WTC11 (cell line): Measurements from ENCODE around the gene ACVR1. TPM values are rescaled to one million over a fixed set of nuclear protein-coding genes. Genes with fewer than 3 reads are reported as not detected.

Experiments used
- ATAC-seq: fragments of 200-7000 bp; cut with Tn5 transposase; 2 replicates; pipeline ENCODE4 v1.10.0; 2021; ENCODE audit warnings: mild to moderate bottlenecking, moderate library complexity
- CTCF ChIA-PET: fragments of 300-600 bp; sonication (Branson Sonifier 250); formaldehyde crosslinking; loops from one replicate; lab custom pipeline; 2021; ENCODE audit warnings: antibody characterized with exemption; lab: Charles Lee
- POLR2A ChIA-PET: fragments of 350-600 bp; sonication (Branson Sonifier 250); formaldehyde crosslinking; loops from one replicate; lab custom pipeline; 2021; ENCODE audit warnings: antibody characterized with exemption; lab: Charles Lee
- DNase-seq: peaks from one replicate; pipeline ENCODE4 v3.0.0; 2021; ENCODE audit warnings: low spot score
- H3K27ac Mint-ChIP-seq: 2 replicates; pipeline ENCODE4 v1.8.0; 2021; ENCODE audit warnings: mixed read lengths
- H3K27me3 Mint-ChIP-seq: 2 replicates; pipeline ENCODE4 v1.8.0; 2021; ENCODE audit warnings: low read depth, mild to moderate bottlenecking, moderate library complexity, mixed read lengths
- H3K36me3 Mint-ChIP-seq: 2 replicates; pipeline ENCODE4 v1.8.0; 2021; ENCODE audit warnings: mixed read lengths
- H3K4me1 Mint-ChIP-seq: 2 replicates; pipeline ENCODE4 v1.8.0; 2022; ENCODE audit warnings: mixed read lengths
- H3K4me3 Mint-ChIP-seq: 2 replicates; pipeline ENCODE4 v1.8.0; 2021; ENCODE audit warnings: mild to moderate bottlenecking, moderate library complexity, mixed read lengths
- H3K9me3 Mint-ChIP-seq: 2 replicates; pipeline ENCODE4 v1.8.0; 2021; ENCODE audit warnings: mixed read lengths
- CBFB ChIP-seq: sonication (generic); formaldehyde crosslinking; IDR thresholded peaks from 2 replicates; pipeline ENCODE4 v1.8.1; 2022; ENCODE audit warnings: mild to moderate bottlenecking, low read depth, missing genetic modification reagents
- FOXK1 ChIP-seq: sonication (generic); formaldehyde crosslinking; IDR thresholded peaks from 2 replicates; pipeline ENCODE4 v1.8.0; 2022; ENCODE audit warnings: mild to moderate bottlenecking, moderate library complexity, missing genetic modification reagents
- GABPB1 ChIP-seq: sonication (generic); formaldehyde crosslinking; IDR thresholded peaks from 2 replicates; pipeline ENCODE4 v1.8.1; 2023; ENCODE audit warnings: mild to moderate bottlenecking, missing genetic modification reagents
- GRHL2 ChIP-seq: fragments of 250-450 bp; sonication (Bioruptor Pico); IDR thresholded peaks from 2 replicates; pipeline ENCODE4 v1.8.0; 2022; ENCODE audit warnings: mild to moderate bottlenecking, moderate library complexity; ENCODE audit not compliant: insufficient replicate concordance, severe bottlenecking
- MXD4 ChIP-seq: fragments of 250-450 bp; sonication (Bioruptor Pico); IDR thresholded peaks from 2 replicates; pipeline ENCODE4 v1.8.0; 2021; ENCODE audit warnings: mild to moderate bottlenecking, moderate library complexity, borderline replicate concordance
- NFATC4 ChIP-seq: fragments of 250-450 bp; sonication (Bioruptor Pico); IDR thresholded peaks from 2 replicates; pipeline ENCODE4 v1.9.0; 2021; ENCODE audit warnings: mild to moderate bottlenecking
- NFYB ChIP-seq: sonication (generic); formaldehyde crosslinking; conservative IDR thresholded peaks from 2 replicates; pipeline ENCODE4 v1.8.0; 2022; ENCODE audit warnings: low read depth, missing genetic modification reagents
- NR1H2 ChIP-seq: sonication (generic); formaldehyde crosslinking; IDR thresholded peaks from 2 replicates; pipeline ENCODE4 v1.9.0; 2021; ENCODE audit warnings: mild to moderate bottlenecking, moderate library complexity, missing genetic modification reagents
- SMAD4 ChIP-seq: sonication (generic); formaldehyde crosslinking; IDR thresholded peaks from 2 replicates; pipeline ENCODE4 v1.8.0; 2022; ENCODE audit warnings: mild to moderate bottlenecking, missing genetic modification reagents
- SOX15 ChIP-seq: fragments of 250-450 bp; sonication (Bioruptor Pico); IDR thresholded peaks from 2 replicates; pipeline ENCODE4 v1.9.0; 2021; ENCODE audit warnings: mild to moderate bottlenecking
- TCF7 ChIP-seq: sonication (generic); formaldehyde crosslinking; IDR thresholded peaks from 2 replicates; pipeline ENCODE4 v1.8.0; 2022; ENCODE audit warnings: mild to moderate bottlenecking, low read depth, missing genetic modification reagents, moderate library complexity
- ZNF317 ChIP-seq: sonication (generic); formaldehyde crosslinking; IDR thresholded peaks from 2 replicates; pipeline ENCODE4 v1.8.1; 2023; ENCODE audit warnings: low read depth, mild to moderate bottlenecking, moderate library complexity, missing genetic modification reagents, borderline replicate concordance
- ZNF396 ChIP-seq: fragments of 250-450 bp; sonication (Bioruptor Pico); IDR thresholded peaks from 2 replicates; pipeline ENCODE4 v1.8.0; 2021; ENCODE audit warnings: mild to moderate bottlenecking, moderate library complexity, borderline replicate concordance
- ZNF423 ChIP-seq: fragments of 250-450 bp; sonication (Bioruptor Pico); IDR thresholded peaks from 2 replicates; pipeline ENCODE4 v2.1.2; 2022; ENCODE audit warnings: mild to moderate bottlenecking, moderate library complexity
- total RNA-seq: library from RNA; stranded (reverse); gene quantifications from 3 replicates; pipeline ENCODE4 v1.2.3, GENCODE V29; 2021
- TF ChIP-seq, protein P1 (sequence below): sonication (generic); formaldehyde crosslinking; IDR thresholded peaks from 2 replicates; pipeline ENCODE4 v1.8.0; 2023; ENCODE audit warnings: missing genetic modification reagents, mild to moderate bottlenecking, borderline replicate concordance
- TF ChIP-seq, protein P2 (sequence below): sonication (generic); formaldehyde crosslinking; IDR thresholded peaks from 2 replicates; pipeline ENCODE4 v1.8.1; 2022; ENCODE audit warnings: low read depth, missing genetic modification reagents, borderline replicate concordance
- TF ChIP-seq, protein P3 (sequence below): sonication (generic); formaldehyde crosslinking; IDR thresholded peaks from 2 replicates; pipeline ENCODE4 v1.8.1; 2023; ENCODE audit warnings: mild to moderate bottlenecking, moderate library complexity, missing genetic modification reagents
- TF ChIP-seq, protein P4 (sequence below): sonication (generic); formaldehyde crosslinking; IDR thresholded peaks from 2 replicates; pipeline ENCODE4 v1.8.0; 2022; ENCODE audit warnings: mild to moderate bottlenecking, missing genetic modification reagents
- TF ChIP-seq, protein P5 (sequence below): sonication (generic); formaldehyde crosslinking; IDR thresholded peaks from 2 replicates; pipeline ENCODE4 v1.8.0; 2022; ENCODE audit warnings: mild to moderate bottlenecking, missing genetic modification reagents
- TF ChIP-seq, protein P6 (sequence below): fragments of 250-450 bp; sonication (Bioruptor Pico); IDR thresholded peaks from 2 replicates; pipeline ENCODE4 v1.9.0; 2021; ENCODE audit warnings: mild to moderate bottlenecking
- TF ChIP-seq, protein P7 (sequence below): sonication (generic); formaldehyde crosslinking; IDR thresholded peaks from 2 replicates; pipeline ENCODE4 v1.8.0; 2022; ENCODE audit warnings: mild to moderate bottlenecking, missing genetic modification reagents

The ACVR1 gene
- total RNA-seq, 1 experiment from 2014 or later = 19.2 TPM

DNA sequence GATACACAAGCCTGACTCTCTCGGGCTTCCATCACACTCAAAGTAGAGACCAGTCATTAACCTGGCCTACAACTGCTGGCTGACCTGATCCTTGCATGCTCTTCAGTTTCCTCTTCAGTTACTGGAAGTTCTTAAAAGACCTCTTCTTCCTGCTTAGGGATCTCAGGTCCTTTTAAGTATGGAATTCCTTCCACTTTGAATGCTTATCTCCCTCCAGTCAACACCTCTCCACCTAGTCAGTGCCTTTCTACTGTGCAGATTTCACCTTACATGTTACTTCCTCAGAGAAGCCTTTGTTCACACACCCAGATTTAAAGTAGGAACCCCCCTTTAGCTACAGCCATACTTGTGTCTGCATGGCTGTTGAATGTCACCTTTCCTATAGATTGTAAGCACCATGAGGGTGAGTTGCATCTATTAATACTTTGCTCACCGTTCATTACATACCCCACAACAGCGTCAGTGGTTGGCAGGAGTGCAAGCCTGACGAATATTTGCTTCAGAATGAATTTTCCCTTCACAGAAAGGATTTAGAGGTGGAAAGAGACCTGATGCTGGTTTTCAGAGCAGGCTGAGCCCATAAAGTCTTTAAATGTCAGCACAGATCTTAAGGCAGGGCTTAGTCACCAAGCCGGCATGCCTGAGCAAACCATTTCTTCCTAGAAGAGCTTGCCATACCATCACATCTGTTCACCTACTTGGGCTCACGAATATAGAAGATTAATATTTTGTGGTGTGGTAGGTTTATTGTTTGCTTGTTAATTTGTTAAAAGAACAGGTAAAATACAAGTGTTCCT, 90.1 kb downstream of the ACVR1 start (continued):
- TF ChIP-seq, protein P1, sequence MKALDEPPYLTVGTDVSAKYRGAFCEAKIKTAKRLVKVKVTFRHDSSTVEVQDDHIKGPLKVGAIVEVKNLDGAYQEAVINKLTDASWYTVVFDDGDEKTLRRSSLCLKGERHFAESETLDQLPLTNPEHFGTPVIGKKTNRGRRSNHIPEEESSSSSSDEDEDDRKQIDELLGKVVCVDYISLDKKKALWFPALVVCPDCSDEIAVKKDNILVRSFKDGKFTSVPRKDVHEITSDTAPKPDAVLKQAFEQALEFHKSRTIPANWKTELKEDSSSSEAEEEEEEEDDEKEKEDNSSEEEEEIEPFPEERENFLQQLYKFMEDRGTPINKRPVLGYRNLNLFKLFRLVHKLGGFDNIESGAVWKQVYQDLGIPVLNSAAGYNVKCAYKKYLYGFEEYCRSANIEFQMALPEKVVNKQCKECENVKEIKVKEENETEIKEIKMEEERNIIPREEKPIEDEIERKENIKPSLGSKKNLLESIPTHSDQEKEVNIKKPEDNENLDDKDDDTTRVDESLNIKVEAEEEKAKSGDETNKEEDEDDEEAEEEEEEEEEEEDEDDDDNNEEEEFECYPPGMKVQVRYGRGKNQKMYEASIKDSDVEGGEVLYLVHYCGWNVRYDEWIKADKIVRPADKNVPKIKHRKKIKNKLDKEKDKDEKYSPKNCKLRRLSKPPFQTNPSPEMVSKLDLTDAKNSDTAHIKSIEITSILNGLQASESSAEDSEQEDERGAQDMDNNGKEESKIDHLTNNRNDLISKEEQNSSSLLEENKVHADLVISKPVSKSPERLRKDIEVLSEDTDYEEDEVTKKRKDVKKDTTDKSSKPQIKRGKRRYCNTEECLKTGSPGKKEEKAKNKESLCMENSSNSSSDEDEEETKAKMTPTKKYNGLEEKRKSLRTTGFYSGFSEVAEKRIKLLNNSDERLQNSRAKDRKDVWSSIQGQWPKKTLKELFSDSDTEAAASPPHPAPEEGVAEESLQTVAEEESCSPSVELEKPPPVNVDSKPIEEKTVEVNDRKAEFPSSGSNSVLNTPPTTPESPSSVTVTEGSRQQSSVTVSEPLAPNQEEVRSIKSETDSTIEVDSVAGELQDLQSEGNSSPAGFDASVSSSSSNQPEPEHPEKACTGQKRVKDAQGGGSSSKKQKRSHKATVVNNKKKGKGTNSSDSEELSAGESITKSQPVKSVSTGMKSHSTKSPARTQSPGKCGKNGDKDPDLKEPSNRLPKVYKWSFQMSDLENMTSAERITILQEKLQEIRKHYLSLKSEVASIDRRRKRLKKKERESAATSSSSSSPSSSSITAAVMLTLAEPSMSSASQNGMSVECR (CRISPR knock-in tag) = no peak
- no peak for TF ChIP-seq MXD4 (CRISPR knock-in tag)
- TF ChIP-seq, protein P2, sequence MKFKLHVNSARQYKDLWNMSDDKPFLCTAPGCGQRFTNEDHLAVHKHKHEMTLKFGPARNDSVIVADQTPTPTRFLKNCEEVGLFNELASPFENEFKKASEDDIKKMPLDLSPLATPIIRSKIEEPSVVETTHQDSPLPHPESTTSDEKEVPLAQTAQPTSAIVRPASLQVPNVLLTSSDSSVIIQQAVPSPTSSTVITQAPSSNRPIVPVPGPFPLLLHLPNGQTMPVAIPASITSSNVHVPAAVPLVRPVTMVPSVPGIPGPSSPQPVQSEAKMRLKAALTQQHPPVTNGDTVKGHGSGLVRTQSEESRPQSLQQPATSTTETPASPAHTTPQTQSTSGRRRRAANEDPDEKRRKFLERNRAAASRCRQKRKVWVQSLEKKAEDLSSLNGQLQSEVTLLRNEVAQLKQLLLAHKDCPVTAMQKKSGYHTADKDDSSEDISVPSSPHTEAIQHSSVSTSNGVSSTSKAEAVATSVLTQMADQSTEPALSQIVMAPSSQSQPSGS (CRISPR knock-in tag) = no peak
- TF ChIP-seq SOX15 = no peak
- no peak for TF ChIP-seq FOXK1 (CRISPR knock-in tag)
- TF ChIP-seq TCF7 (CRISPR knock-in tag) = no peak
- TF ChIP-seq NR1H2 = no peak
- no peak for TF ChIP-seq CBFB (CRISPR knock-in tag)
- TF ChIP-seq, all 79 proteins: peak for 0

DNA sequence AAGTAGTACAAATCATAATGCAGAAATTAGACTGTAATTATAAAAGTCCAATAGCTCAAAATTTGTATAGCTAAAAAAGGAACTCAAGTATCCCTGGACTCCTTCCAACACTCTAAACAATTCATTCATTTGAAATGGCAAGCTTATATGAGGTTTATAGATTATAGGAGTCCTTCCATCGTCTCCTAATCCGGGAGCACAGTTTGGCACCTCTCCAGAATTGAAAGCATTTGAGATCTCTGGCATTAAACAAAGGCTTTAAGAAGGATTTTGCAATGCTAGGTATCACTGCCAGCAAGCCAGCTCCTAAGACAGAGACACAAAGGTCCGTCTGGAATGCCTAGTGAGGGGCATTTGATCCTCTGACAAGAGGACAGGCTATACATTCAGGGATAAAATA, 90.9 kb downstream of the ACVR1 start:
- no peak for DNase-seq
- Mint-ChIP-seq H3K36me3 (peaks cover 3% of the 10 kb centered on the region), H3K9me3 (no peaks in the 10 kb centered on the region), H3K4me3 (no peak overlapping the region), H3K4me1 (peaks cover 57% of the 10 kb centered on the region), H3K27ac (no peak overlapping the region), H3K27me3 (no peaks in the 10 kb centered on the region)
- ChIA-PET CTCF (interaction anchor here (1.1 to 1.2 kb wide), 2 partner anchors 226 to 239 kb away, joined by 3 read pairs; no protein-coding TSS in a partner anchor), POLR2A (no interaction called here)
- ATAC-seq = no peak
- TF ChIP-seq GABPB1 (CRISPR knock-in tag) (no peak), CBFB (CRISPR knock-in tag) (no peak), GRHL2 (no peak), SMAD4 (CRISPR knock-in tag) (no peak), ZNF317 (CRISPR knock-in tag) (no peak), ZNF423 (no peak), ZNF396 (CRISPR knock-in tag) (no peak), NFATC4 (CRISPR knock-in tag) (no peak), NFYB (no peak)
- TF ChIP-seq, protein P3, sequence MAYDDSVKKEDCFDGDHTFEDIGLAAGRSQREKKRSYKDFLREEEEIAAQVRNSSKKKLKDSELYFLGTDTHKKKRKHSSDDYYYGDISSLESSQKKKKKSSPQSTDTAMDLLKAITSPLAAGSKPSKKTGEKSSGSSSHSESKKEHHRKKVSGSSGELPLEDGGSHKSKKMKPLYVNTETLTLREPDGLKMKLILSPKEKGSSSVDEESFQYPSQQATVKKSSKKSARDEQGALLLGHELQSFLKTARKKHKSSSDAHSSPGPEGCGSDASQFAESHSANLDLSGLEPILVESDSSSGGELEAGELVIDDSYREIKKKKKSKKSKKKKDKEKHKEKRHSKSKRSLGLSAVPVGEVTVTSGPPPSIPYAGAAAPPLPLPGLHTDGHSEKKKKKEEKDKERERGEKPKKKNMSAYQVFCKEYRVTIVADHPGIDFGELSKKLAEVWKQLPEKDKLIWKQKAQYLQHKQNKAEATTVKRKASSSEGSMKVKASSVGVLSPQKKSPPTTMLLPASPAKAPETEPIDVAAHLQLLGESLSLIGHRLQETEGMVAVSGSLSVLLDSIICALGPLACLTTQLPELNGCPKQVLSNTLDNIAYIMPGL (CRISPR knock-in tag) = no peak
- TF ChIP-seq, protein P4, sequence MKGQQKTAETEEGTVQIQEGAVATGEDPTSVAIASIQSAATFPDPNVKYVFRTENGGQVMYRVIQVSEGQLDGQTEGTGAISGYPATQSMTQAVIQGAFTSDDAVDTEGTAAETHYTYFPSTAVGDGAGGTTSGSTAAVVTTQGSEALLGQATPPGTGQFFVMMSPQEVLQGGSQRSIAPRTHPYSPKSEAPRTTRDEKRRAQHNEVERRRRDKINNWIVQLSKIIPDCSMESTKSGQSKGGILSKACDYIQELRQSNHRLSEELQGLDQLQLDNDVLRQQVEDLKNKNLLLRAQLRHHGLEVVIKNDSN (CRISPR knock-in tag) = no peak
- TF ChIP-seq, protein P5, sequence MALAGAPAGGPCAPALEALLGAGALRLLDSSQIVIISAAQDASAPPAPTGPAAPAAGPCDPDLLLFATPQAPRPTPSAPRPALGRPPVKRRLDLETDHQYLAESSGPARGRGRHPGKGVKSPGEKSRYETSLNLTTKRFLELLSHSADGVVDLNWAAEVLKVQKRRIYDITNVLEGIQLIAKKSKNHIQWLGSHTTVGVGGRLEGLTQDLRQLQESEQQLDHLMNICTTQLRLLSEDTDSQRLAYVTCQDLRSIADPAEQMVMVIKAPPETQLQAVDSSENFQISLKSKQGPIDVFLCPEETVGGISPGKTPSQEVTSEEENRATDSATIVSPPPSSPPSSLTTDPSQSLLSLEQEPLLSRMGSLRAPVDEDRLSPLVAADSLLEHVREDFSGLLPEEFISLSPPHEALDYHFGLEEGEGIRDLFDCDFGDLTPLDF = no peak
- TF ChIP-seq, protein P6, sequence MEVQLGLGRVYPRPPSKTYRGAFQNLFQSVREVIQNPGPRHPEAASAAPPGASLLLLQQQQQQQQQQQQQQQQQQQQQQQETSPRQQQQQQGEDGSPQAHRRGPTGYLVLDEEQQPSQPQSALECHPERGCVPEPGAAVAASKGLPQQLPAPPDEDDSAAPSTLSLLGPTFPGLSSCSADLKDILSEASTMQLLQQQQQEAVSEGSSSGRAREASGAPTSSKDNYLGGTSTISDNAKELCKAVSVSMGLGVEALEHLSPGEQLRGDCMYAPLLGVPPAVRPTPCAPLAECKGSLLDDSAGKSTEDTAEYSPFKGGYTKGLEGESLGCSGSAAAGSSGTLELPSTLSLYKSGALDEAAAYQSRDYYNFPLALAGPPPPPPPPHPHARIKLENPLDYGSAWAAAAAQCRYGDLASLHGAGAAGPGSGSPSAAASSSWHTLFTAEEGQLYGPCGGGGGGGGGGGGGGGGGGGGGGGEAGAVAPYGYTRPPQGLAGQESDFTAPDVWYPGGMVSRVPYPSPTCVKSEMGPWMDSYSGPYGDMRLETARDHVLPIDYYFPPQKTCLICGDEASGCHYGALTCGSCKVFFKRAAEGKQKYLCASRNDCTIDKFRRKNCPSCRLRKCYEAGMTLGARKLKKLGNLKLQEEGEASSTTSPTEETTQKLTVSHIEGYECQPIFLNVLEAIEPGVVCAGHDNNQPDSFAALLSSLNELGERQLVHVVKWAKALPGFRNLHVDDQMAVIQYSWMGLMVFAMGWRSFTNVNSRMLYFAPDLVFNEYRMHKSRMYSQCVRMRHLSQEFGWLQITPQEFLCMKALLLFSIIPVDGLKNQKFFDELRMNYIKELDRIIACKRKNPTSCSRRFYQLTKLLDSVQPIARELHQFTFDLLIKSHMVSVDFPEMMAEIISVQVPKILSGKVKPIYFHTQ (CRISPR knock-in tag) = no peak
- TF ChIP-seq, protein P7, sequence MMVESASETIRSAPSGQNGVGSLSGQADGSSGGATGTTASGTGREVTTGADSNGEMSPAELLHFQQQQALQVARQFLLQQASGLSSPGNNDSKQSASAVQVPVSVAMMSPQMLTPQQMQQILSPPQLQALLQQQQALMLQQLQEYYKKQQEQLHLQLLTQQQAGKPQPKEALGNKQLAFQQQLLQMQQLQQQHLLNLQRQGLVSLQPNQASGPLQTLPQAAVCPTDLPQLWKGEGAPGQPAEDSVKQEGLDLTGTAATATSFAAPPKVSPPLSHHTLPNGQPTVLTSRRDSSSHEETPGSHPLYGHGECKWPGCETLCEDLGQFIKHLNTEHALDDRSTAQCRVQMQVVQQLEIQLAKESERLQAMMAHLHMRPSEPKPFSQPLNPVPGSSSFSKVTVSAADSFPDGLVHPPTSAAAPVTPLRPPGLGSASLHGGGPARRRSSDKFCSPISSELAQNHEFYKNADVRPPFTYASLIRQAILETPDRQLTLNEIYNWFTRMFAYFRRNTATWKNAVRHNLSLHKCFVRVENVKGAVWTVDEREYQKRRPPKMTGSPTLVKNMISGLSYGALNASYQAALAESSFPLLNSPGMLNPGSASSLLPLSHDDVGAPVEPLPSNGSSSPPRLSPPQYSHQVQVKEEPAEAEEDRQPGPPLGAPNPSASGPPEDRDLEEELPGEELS = no peak
